GM23338 (cell line): ENCODE results near the gene PPP1R3E. TPM values are rescaled to one million over a fixed set of nuclear protein-coding genes. Genes with fewer than 3 reads are reported as not detected.

ENCODE experiments used
- ATAC-seq: fragments of 200-7000 bp; cut with Tn5 transposase; 3 replicates; pipeline ENCODE4 v1.9.1; 2020
- DNase-seq: peaks from one replicate; pipeline ENCODE4 v3.0.0-alpha.2; 2015; ENCODE audit warnings: low spot score
- H2AFZ ChIP-seq: fragments of 200-600 bp; sonication (generic); 2 replicates; pipeline ENCODE4 v1.8.0; 2016; ENCODE audit warnings: antibody characterized with exemption, mild to moderate bottlenecking, moderate library complexity
- H3F3A ChIP-seq: fragments of 200-600 bp; sonication (generic); replicated peaks from 2 replicates; pipeline ENCODE4 v1.8.0; 2017; ENCODE audit warnings: antibody characterized with exemption, mixed run types, low read depth
- H3K27ac ChIP-seq: fragments of 200-600 bp; sonication (generic); 2 replicates; pipeline ENCODE4 v1.6.1; 2016; ENCODE audit warnings: low read depth
- H3K27me3 ChIP-seq: fragments of 200-600 bp; sonication (generic); 2 replicates; pipeline ENCODE4 v1.8.0; 2016; ENCODE audit warnings: mild to moderate bottlenecking, mixed run types, moderate library complexity; ENCODE audit not compliant: insufficient read depth
- H3K36me3 ChIP-seq: fragments of 200-600 bp; sonication (generic); 2 replicates; pipeline ENCODE4 v1.8.0; 2016; ENCODE audit warnings: mild to moderate bottlenecking; ENCODE audit not compliant: insufficient read depth
- H3K4me1 ChIP-seq: fragments of 200-600 bp; sonication (generic); 2 replicates; pipeline ENCODE4 v1.8.0; 2016; ENCODE audit warnings: mild to moderate bottlenecking, moderate library complexity; ENCODE audit not compliant: insufficient read depth
- H3K4me2 ChIP-seq: fragments of 200-600 bp; sonication (generic); 2 replicates; pipeline ENCODE4 v1.7.1; 2017; ENCODE audit warnings: mixed run types
- H3K4me3 ChIP-seq: fragments of 200-600 bp; sonication (generic); 2 replicates; pipeline ENCODE4 v1.6.1; 2016; ENCODE audit warnings: mixed run types
- H3K79me2 ChIP-seq: fragments of 200-600 bp; sonication (generic); replicated peaks from 2 replicates; pipeline ENCODE4 v1.8.0; 2017; ENCODE audit warnings: mild to moderate bottlenecking; ENCODE audit not compliant: insufficient read depth
- H3K9me2 ChIP-seq: fragments of 200-600 bp; sonication (generic); 2 replicates; pipeline ENCODE4 v1.8.0; 2017; ENCODE audit not compliant: insufficient read depth
- H4K20me1 ChIP-seq: fragments of 200-600 bp; sonication (generic); replicated peaks from 2 replicates; pipeline ENCODE4 v1.8.0; 2017; ENCODE audit warnings: mild to moderate bottlenecking; ENCODE audit not compliant: insufficient read depth
- H3K27ac Mint-ChIP-seq: 2 replicates; pipeline ENCODE4 v1.8.0; 2020; ENCODE audit warnings: inconsistent platforms, mild to moderate bottlenecking, moderate library complexity, mixed read lengths
- H3K27me3 Mint-ChIP-seq: 3 replicates; pipeline ENCODE4 v1.8.0; 2022; ENCODE audit warnings: low read depth, mild to moderate bottlenecking, moderate library complexity, mixed read lengths, inconsistent platforms; ENCODE audit not compliant: insufficient read depth, poor library complexity
- H3K36me3 Mint-ChIP-seq: 3 replicates; pipeline ENCODE4 v1.8.0; 2021; ENCODE audit warnings: low read depth, mild to moderate bottlenecking, inconsistent platforms, moderate library complexity, mixed read lengths
- H3K4me1 Mint-ChIP-seq: 3 replicates; pipeline ENCODE4 v1.8.0; 2020; ENCODE audit warnings: mild to moderate bottlenecking, inconsistent platforms, mixed read lengths
- H3K4me3 Mint-ChIP-seq: 3 replicates; pipeline ENCODE4 v1.8.0; 2021; ENCODE audit warnings: moderate library complexity, mild to moderate bottlenecking, inconsistent platforms, mixed read lengths
- H3K9me3 Mint-ChIP-seq: 3 replicates; pipeline ENCODE4 v1.8.0; 2020; ENCODE audit warnings: moderate library complexity, mild to moderate bottlenecking, inconsistent platforms, mixed read lengths
- CREB1 ChIP-seq: fragments of 250-450 bp; sonication (Bioruptor Pico); IDR thresholded peaks from 2 replicates; pipeline ENCODE4 v1.5.0; 2020; ENCODE audit warnings: low read depth, mild to moderate bottlenecking, moderate library complexity
- EZH2 ChIP-seq: fragments of 200-600 bp; sonication (generic); IDR thresholded peaks from one replicate; pipeline ENCODE4 v1.8.0; 2017; ENCODE audit warnings: antibody characterized with exemption, mild to moderate bottlenecking, low read depth; ENCODE audit not compliant: unreplicated experiment
- EZH2phosphoT487 ChIP-seq: fragments of 200-600 bp; sonication (generic); IDR thresholded peaks from one replicate; pipeline ENCODE4 v1.8.1; 2018; ENCODE audit warnings: antibody characterized with exemption; ENCODE audit not compliant: unreplicated experiment
- POLR2AphosphoS5 ChIP-seq: IDR thresholded peaks from 2 replicates; pipeline ENCODE4 v1.6.1; 2016; ENCODE audit warnings: antibody characterized with exemption, low read depth
- STAT1 ChIP-seq: IDR thresholded peaks from one replicate; pipeline ENCODE4 v1.6.1; 2016; ENCODE audit warnings: antibody characterized with exemption; ENCODE audit not compliant: unreplicated experiment
- ZNF331 ChIP-seq: fragments of 250-450 bp; sonication (Bioruptor Pico); IDR thresholded peaks from 2 replicates; pipeline ENCODE4 v1.5.0; 2020; ENCODE audit warnings: low read depth, mild to moderate bottlenecking, moderate library complexity
- polyA plus RNA-seq: library from polyadenylated mRNA; unstranded; fragments of >200 nt; fragmentation: Nextera tagmentation; extraction: Ambion mirVana; gene quantifications from 2 replicates; pipeline ENCODE4 v1.2.1, GENCODE V29; 2016
- total RNA-seq: library from RNA; depleted of rRNA; stranded (reverse); fragments of >200 nt; shearing (Covaris generic); gene quantifications from 2 replicates; pipeline ENCODE4 v1.2.3, GENCODE V29; 2014
- TF ChIP-seq, protein P1 (sequence below): IDR thresholded peaks from 2 replicates; pipeline ENCODE4 v1.6.1; 2016; ENCODE audit warnings: antibody characterized with exemption
- TF ChIP-seq, protein P2 (sequence below), 2 experiments: fragments of 200-600 bp in 1 of 2; sonication (generic) in 1 of 2; conservative IDR thresholded peaks; 2 replicates each; pipeline versions ENCODE4 v1.5.1 to v1.6.1; 2016 to 2017; ENCODE audit warnings: antibody characterized with exemption in 2 of 2, low read depth in 2 of 2, mild to moderate bottlenecking in 2 of 2, moderate library complexity in 1 of 2

The PPP1R3E gene
- total and polyA plus RNA-seq, 2 experiments from 2014 or later: 2.3 to 2.5 TPM

DNA sequence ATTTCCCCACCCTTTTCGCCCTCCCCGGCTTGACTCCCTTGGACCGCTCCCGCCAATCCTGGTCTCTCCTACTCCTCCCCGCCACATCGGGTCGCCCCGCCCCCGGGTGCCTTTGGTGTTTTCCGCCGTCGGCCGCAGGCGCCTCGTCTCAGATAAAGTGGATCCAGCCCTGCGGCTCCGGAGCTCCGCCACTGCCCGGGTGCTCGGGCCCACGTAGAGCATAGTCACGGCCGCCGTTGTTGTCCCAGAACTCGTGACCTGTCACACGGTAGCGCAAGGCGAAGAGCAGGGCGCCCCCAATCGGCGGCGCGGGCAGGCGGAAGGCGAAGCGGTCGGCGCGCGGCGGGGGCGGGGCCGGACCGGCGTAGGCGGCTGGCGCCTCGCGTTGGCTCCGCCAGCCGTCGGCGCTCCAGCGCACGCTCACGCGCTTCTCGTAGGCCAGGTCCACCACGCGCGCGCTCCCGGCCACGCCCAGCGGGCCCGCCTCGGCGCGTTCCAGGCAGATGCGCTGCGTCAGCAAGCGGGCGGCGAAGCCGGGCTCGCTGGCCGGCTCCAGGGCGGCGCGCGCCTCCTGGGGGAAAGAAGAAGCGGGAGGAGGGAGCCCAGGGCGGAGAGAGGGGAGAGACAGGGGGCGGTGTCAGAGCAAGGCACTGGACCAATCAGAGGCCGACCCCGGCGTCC, 1.2 kb downstream of the PPP1R3E start:
- Mint-ChIP-seq H3K36me3 (no peaks in the 10 kb centered on the region), H3K27ac (peak overlapping the region; percentile 97), H3K4me3 (peak overlapping the region; percentile 94), H3K9me3 (no peaks in the 10 kb centered on the region; the same call in 2 of the 3 replicates), H3K4me1 (peaks cover 13% of the 10 kb centered on the region), H3K27me3 (peaks cover 54% of the 10 kb centered on the region)
- TF ChIP-seq, protein P1, sequence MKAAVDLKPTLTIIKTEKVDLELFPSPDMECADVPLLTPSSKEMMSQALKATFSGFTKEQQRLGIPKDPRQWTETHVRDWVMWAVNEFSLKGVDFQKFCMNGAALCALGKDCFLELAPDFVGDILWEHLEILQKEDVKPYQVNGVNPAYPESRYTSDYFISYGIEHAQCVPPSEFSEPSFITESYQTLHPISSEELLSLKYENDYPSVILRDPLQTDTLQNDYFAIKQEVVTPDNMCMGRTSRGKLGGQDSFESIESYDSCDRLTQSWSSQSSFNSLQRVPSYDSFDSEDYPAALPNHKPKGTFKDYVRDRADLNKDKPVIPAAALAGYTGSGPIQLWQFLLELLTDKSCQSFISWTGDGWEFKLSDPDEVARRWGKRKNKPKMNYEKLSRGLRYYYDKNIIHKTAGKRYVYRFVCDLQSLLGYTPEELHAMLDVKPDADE: no peak
- TF ChIP-seq EZH2phosphoT487 (no peak), POLR2AphosphoS5 (no peak), CREB1 (CRISPR knock-in tag) (peak; percentile 77; the same call in 1 of the 2 replicates), ZNF331 (CRISPR knock-in tag) (no peak), STAT1 (no peak), EZH2 (no peak)
- TF ChIP-seq, protein P2, sequence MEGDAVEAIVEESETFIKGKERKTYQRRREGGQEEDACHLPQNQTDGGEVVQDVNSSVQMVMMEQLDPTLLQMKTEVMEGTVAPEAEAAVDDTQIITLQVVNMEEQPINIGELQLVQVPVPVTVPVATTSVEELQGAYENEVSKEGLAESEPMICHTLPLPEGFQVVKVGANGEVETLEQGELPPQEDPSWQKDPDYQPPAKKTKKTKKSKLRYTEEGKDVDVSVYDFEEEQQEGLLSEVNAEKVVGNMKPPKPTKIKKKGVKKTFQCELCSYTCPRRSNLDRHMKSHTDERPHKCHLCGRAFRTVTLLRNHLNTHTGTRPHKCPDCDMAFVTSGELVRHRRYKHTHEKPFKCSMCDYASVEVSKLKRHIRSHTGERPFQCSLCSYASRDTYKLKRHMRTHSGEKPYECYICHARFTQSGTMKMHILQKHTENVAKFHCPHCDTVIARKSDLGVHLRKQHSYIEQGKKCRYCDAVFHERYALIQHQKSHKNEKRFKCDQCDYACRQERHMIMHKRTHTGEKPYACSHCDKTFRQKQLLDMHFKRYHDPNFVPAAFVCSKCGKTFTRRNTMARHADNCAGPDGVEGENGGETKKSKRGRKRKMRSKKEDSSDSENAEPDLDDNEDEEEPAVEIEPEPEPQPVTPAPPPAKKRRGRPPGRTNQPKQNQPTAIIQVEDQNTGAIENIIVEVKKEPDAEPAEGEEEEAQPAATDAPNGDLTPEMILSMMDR (conservative IDR thresholded peaks at IDR 0.05; ENCODE audit: low read depth in 2 of 2): peak; percentile 71 to 75
- Histone ChIP-seq H3K27ac (peak overlapping the region; percentile 92; the same call in 1 of the 2 replicates), H2AFZ (no peak overlapping the region), H3K4me1 (peaks cover 19% of the 10 kb centered on the region), H3K4me3 (peak overlapping the region; percentile 90), H3K36me3 (no peaks in the 10 kb centered on the region), H3K4me2 (peak overlapping the region; percentile 97), H3K9me2 (no peaks in the 10 kb centered on the region), H4K20me1 (peaks cover 8% of the 10 kb centered on the region), H3K79me2 (no peaks in the 10 kb centered on the region), H3K27me3 (peaks cover 71% of the 10 kb centered on the region), H3F3A (peaks cover 6% of the 10 kb centered on the region; the same call in 1 of the 2 replicates)
- peak; percentile 83 for ATAC-seq
- peak; percentile 97 for DNase-seq

DNA sequence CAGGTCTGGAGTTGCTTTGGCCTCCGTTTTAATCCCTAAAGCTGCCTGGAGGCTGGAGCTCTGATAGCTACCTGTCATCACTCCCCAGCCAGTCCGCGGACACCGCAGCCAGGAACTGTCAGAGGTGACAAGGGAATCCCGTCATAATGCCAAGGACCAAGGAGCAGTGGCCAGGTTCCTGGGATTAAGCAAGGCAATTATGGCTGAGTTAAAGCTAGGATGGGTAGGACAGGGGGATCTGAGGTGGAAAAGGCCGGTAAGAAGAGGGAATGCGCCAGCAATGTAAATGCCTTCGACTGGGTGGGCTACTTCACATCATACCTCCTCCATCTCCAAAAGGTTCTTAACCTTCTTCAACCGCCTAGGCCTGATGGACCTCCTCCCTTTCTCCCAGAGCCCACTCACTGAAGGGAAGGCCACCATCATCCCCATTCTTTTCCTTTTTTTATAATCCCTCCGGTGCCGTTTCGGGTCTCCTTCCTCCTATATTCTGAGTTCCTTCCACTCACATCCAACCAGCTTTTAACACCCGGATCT, 1.9 kb downstream of the PPP1R3E start:
- Mint-ChIP-seq H3K9me3 (no peaks in the 10 kb centered on the region; the same call in 2 of the 3 replicates), H3K27me3 (peaks cover 61% of the 10 kb centered on the region), H3K27ac (no peak overlapping the region), H3K36me3 (no peaks in the 10 kb centered on the region), H3K4me1 (peaks cover 8% of the 10 kb centered on the region), H3K4me3 (peak overlapping the region; percentile 88)
- H3K79me2 ChIP-seq: no peaks in the 10 kb centered on the region
- peaks cover 8% of the 10 kb centered on the region for H4K20me1 ChIP-seq
- peaks cover 14% of the 10 kb centered on the region for H3K4me1 ChIP-seq
- H3K4me2 ChIP-seq: peak overlapping the region; percentile 90
- H3K27ac ChIP-seq: no peak overlapping the region
- no peaks in the 10 kb centered on the region for H3K9me2 ChIP-seq
- H3K27me3 ChIP-seq: peaks cover 78% of the 10 kb centered on the region
- peak overlapping the region; percentile 90 for H3K4me3 ChIP-seq
- TF ChIP-seq EZH2: peak; percentile 34
- no peak for TF ChIP-seq CREB1 (CRISPR knock-in tag)
- no peaks in the 10 kb centered on the region for H3K36me3 ChIP-seq
- DNase-seq: peak; percentile 12
- ATAC-seq: no peak
- H2AFZ ChIP-seq: no peak overlapping the region
- peaks cover 8% of the 10 kb centered on the region; the same call in 1 of the 2 replicates for H3F3A ChIP-seq
